ENCODE data around the gene PUS10. TPM values are rescaled to one million over a fixed set of nuclear protein-coding genes. Genes with fewer than 3 reads are reported as not detected.

PUS10 gene
- total and polyA plus RNA-seq, 2 of the 4 experiments (the other 2 are of a cell fraction) = 4.4 to 5.7 TPM

DNA sequence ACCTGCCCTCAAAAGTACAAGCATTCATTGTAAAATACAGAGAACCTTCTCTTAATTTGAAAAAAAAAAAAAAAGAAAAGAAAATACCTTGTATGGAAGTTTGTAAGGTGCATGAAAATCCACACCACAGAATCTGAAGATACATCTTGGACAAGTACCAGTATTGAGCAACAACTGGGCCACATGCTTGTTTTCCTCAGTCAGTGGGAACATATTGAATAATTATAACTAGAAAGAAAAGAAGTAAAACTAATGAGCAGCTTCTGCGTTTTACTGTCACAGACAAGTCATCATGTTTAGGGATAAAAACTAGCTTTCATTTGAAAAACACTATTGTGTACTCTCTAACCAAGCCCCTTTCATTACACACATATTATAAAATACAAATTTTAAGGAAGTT is 6.4 kb downstream of the PUS10 start:
- BruUV-seq (replicated peaks) = no TSS peak
- Histone ChIP-seq H2AK9ac (replicated peaks; ENCODE audit: low read depth, low read length, poor library complexity) (no peak overlapping the region), H3K56ac (ENCODE audit: extremely low read depth, insufficient read depth, low read length) (no peak overlapping the region), H3K4ac (ENCODE audit: low read depth, low read length) (no peak overlapping the region), H3K79me1 (ENCODE audit: low read depth in 1 of 2, low read length in 2 of 2) (peaks cover 4 to 12% of the 10 kb centered on the region in 2 experiments; a peak in 3 of 4 replicates), H4K20me1 (ENCODE audit: insufficient read depth, low read length) (no peaks in the 10 kb centered on the region), H3K4me1 (ENCODE audit: control insufficient read depth, insufficient read depth, low read length) (no peaks in the 10 kb centered on the region; the same call in 1 of the 2 replicates), H3K36me3 (ENCODE audit: control insufficient read depth, insufficient read depth, low read length) (no peaks in the 10 kb centered on the region), H4K5ac (ENCODE audit: low read depth, low read length) (no peak overlapping the region), H3K9ac (ENCODE audit: low read depth, low read length) (no peak overlapping the region), H2BK5ac (ENCODE audit: low read depth, low read length, poor library complexity, severe bottlenecking) (no peak overlapping the region), H3K9me3 (ENCODE audit: control insufficient read depth, insufficient read depth, low read length) (no peaks in the 10 kb centered on the region), H3K18ac (ENCODE audit: low read depth, low read length) (no peak overlapping the region), H3K23ac (ENCODE audit: low read depth, low read length) (no peak overlapping the region), H4K8ac (ENCODE audit: low read depth in 2 of 2, low read length in 2 of 2) (no peak overlapping the region), H2AK5ac (ENCODE audit: low read depth, low read length) (no peak overlapping the region), H3K4me2 (ENCODE audit: low read depth, low read length) (no peak overlapping the region), H2BK15ac (ENCODE audit: low read depth, low read length) (no peak overlapping the region), H3K9me1 (ENCODE audit: insufficient read depth, low read length) (no peaks in the 10 kb centered on the region; the same call in 1 of the 2 replicates), H3K27ac (ENCODE audit: insufficient read depth, low read length) (no peak overlapping the region), H2BK20ac (ENCODE audit: low read depth, low read length) (no peak overlapping the region), H3K27me3 (ENCODE audit: control insufficient read depth, insufficient read depth, low read length) (no peaks in the 10 kb centered on the region), H3K14ac (replicated peaks; ENCODE audit: low read depth, low read length) (no peak overlapping the region), H2AFZ (replicated peaks; ENCODE audit: low read length, poor library complexity) (no peak overlapping the region), H2BK120ac (ENCODE audit: low read depth, low read length) (no peak overlapping the region), H4K91ac (ENCODE audit: insufficient read depth, low read depth, low read length) (no peak overlapping the region), H3K4me3 (ENCODE audit: insufficient read depth, low read depth, low read length) (no peak overlapping the region)
- ChIA-PET POLR2A (ENCODE audit: unreplicated experiment) (no interaction called here), CTCF (interaction anchor here (0.5 to 2.2 kb wide), 2 partner anchors 13 to 369 kb away, joined by 3 to 7 read pairs; no protein-coding TSS in a partner anchor)
- ATAC-seq (ENCODE audit: low read depth) (no peak), DNase-seq (peak; percentile 25)
- dilution Hi-C loops (cut with HindIII; ENCODE audit: low sequenced_read_pairs, unreplicated experiment) (no loop called here), in situ Hi-C loops (cut with MboI; ENCODE audit: low sequenced_read_pairs) (no loop called here), intact Hi-C loops (cut with micrococcal nuclease) (no loop called here)
- no CpG with 5 or more reads among the region's 1 CpG for WGBS, 2 experiments (ENCODE audit: extremely low coverage in 2 of 2, insufficient read length in 1 of 2)
- TF ChIP-seq RFX5 (IDR thresholded peaks at IDR 0.05; ENCODE audit: low read depth, low read length) (no peak), MXI1 (IDR thresholded peaks at IDR 0.05; ENCODE audit: borderline replicate concordance, low read depth, low read length) (no peak), CHD1 (IDR thresholded peaks at IDR 0.05; ENCODE audit: low read depth, low read length) (no peak), POLR2A (IDR thresholded peaks at IDR 0.05; ENCODE audit: low read depth, low read length) (no peak), CEBPB (IDR thresholded peaks at IDR 0.05; ENCODE audit: low read depth, low read length) (peak; percentile 73), SMC3 (IDR thresholded peaks at IDR 0.05; ENCODE audit: low read depth, low read length) (no peak)
- TF ChIP-seq, protein P1, sequence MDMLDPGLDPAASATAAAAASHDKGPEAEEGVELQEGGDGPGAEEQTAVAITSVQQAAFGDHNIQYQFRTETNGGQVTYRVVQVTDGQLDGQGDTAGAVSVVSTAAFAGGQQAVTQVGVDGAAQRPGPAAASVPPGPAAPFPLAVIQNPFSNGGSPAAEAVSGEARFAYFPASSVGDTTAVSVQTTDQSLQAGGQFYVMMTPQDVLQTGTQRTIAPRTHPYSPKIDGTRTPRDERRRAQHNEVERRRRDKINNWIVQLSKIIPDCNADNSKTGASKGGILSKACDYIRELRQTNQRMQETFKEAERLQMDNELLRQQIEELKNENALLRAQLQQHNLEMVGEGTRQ (IDR thresholded peaks at IDR 0.05; ENCODE audit: low read depth, low read length) = no peak
- TF ChIP-seq, protein P2, sequence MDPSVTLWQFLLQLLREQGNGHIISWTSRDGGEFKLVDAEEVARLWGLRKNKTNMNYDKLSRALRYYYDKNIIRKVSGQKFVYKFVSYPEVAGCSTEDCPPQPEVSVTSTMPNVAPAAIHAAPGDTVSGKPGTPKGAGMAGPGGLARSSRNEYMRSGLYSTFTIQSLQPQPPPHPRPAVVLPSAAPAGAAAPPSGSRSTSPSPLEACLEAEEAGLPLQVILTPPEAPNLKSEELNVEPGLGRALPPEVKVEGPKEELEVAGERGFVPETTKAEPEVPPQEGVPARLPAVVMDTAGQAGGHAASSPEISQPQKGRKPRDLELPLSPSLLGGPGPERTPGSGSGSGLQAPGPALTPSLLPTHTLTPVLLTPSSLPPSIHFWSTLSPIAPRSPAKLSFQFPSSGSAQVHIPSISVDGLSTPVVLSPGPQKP (IDR thresholded peaks at IDR 0.05; ENCODE audit: borderline replicate concordance, low read depth, low read length) = no peak
